HG03469 (cell line): Measurements from ENCODE around the gene FAM174B.

Source experiments
- ATAC-seq: cut with Tn5 transposase; IDR thresholded peaks from one replicate; pipeline ENCODE4 v1.9.1; 2021; ENCODE audit warnings: mild to moderate bottlenecking, moderate library complexity, moderate number of reproducible peaks; ENCODE audit not compliant: unreplicated experiment

The FAM174B gene

DNA sequence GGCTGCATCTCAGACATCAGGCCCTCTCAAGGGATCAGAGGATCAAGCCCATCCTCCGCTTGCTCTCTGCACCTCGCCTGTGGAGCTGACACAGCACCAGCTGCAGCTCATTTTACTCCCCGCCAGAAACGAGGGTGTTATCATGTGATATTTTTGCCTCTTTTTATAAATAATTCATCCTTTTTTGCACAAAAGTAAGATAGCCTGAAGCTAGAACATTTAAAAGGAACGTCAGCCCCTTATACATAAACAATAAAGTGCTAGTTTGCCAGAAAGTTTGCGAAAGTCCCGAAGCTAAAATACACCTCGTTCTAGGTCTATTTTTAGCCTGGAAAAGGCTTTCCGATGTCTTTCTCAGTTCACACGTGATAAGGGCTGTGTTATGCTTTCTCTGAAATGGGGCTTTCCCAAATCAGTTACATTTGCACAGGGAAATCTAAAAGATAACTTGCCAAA lies 9.6 kb upstream of the FAM174B start:
- ATAC-seq: no peak

DNA sequence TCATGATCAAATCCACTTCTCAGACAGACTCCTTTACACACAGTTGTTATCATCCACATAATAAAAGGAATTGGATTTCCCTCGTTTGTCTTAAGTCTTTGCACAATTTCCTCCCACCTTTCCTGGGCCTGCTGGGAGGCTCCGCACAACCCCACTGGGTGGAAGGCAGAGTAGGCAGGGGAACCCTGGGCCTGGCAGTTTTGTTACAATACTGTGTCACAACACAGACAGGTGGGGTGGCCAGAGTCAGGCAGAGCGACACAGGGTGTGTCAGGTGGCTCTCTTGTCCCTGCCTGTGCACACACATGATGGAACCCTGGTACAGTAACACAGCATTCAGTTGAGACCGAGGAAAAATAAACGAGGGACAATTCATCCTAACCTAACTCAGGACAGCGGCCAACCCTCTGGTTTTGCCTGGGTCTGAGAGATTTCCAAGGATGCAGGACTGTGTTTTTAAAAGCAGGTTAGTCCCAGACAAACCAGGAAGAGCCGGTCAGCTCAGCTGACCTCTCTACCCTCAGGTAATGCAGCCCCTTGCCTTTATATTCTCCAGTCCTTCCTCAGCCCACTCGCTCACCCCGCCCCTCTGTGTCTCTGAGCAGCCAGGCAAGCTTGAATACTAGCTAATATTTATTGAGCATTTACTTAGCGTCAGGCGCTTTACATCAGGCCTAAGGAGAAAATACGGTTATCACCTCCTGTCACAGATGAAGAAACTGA lies 8.8 kb upstream of the FAM174B start:
- ATAC-seq: no peak

DNA sequence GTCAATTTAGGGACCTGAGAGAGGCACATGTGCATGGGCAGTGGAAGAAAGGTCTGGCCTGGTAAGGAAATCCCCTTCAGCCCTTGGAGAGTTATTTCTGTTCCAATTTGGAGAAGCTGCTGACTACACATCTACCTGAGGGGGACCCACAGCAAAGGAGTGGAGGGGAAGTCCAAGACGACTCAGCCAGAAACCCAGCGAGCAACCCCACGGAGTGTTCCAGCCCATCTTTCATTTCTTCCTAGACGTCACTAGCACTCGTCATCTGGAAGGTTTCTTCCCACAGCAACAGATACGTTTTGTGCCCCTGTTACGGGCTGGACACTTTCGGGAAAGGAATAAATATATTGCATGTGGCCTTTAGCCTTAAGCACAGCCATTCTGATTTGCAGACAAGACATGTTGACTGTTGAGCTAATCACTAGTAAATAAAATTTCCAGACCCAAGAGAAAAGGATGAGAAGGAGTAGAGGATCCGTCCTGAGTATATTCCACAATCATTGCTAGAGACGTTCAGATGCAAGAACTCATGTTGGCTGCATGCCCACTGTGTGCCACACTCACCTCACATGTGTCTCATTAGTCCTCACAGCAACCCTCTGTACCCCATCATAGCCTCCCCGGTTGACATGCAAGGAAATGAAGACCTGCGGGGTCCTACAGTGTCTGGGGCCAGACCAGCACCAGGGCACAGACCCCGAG lies 7.8 kb upstream of the FAM174B start:
- ATAC-seq: no peak

DNA sequence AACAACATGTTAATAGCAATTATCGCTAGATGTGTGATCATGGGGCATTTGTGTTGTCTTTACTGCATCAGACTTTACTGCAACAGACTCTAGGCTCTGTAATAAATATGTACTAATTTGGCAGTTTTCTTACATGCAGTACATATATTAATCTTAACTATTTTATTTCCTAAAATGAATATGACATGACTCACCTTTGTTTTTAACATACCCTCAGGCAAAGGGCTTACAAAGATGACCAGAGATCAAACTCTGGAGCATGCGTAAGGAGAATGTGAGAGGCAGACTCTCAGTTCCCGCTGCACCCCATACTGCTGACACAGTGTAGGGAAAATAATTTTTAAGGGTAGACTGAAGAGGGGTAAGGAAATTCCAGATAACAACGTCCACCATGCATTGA lies 7.2 kb upstream of the FAM174B start:
- no peak for ATAC-seq

DNA sequence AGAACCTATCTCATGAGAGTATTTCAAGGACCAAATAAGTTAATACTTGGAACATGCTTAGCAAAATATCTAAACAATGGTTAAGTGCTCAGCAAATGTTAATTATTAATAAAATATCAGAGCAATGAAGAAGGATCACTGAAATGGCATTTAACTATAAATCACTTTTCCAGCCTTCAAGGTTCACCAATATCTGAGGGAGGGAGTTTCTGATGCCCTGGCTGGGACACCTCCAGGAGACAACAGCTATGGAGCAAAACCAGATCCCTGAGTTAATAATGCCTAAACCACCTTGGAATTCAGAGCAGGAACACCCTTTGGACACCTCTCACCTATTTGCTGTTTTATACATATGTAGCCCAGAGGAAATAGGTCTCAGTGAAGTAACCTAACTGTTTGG lies 6.4 kb upstream of the FAM174B start:
- no peak for ATAC-seq

DNA sequence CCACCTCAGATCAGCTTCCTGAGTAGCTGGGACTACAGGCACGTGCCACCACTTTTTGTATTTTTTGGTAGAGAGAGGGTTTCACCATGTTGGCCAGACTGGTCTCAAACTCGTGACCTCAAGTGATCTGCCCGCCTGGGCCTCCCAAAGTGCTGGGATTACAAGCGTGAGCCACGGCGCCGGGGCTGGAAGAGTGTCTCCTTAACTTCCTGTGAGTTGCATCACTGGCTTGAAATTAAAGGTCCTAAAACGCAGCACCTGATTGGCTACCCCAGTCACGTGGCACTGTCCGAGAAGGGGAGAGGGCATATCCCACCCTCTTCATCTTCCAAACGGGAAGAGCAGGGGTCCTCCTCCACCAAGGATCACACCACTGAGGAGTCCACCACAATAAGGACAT lies 5.5 kb upstream of the FAM174B start:
- no peak for ATAC-seq

DNA sequence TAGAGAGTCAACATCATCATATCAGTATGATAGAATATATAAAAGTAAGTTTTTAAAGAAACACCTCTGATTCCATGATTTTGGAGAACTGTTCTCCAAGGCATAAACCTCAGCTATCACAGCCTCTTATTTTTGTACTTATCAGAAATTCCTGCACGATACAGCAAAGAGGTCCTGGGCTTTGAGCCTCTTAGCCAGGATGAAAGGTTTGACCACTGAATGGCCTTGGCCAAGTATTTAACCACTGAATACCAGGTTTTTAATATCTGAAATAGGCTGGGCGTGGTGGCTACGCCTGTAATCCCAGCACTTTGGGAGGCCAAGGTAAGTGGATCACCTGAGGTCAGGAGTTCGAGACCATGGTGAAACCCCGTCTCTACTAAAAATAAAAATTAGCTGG lies 1.9 kb upstream of the FAM174B start:
- ATAC-seq: no peak

DNA sequence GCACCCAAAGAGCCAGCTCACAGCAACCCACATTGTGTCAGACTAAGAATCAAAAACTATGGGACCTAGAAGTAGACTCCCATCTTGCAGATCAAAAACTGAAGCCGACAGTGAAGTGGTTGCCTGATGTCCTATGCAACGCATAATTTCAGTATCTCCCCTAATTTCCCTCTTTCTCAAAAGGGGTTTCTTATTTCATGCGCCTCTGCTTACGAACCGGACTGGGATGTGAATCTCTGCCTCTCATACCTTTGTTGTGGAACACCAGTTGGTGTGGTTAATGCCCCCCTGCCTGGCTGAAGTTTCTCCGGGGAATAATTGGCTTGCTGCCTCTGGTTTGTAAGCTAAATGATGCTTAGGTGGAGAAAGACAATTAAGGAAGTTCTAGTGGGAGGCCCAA lies 514 bp upstream of the FAM174B start:
- no peak for ATAC-seq

DNA sequence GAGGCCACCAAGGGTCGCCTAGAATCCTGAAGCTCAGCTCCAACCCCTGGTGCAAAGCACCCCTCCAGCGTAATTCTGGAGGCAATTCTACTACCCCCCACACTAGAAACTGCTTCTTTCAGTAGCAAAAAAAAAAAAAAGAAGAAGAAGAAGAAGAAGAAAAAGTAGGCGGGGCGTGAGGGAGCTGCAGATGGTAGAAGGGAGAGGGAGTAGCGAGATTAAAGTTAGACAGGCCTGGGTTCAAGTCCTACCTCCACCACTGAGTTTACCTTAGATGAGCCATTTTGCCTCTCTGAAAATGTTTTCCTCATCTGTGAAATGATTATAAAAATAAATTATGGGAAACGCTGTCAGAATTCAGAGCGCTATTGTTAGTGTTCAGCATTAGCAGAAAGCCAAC lies 913 bp downstream of the FAM174B start:
- ATAC-seq: no peak

DNA sequence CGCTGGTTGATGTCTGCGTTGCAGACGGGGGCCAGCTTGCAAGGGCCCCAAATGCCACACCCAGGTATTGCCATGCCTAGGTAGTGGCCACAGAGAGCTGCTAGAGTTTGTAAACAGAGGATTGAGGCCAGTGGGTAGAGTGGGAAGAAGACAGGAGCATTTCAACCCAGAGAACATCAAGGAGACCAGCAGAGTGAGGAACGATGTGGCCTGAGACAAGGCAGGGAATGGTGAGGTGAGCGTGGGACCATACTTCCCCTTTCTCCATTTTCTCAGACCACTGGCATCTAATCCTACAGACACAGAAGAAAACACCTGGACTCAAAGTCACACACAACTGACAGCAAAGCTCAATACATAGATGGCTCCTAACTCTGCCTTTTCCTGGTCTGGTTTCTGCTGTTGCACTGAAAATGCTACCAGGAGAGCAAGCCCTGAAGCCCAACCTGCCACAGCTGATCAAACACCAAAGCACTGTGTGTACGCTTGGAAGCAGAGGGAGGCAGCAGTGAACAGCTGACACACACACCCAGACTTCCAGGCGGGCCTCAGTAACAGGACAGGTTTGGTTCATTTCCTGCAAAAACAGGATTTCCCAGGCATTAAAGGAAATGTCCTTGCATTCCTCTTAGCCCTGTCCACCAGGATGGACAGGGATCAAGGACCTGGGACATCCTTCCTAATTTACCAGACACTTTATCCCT lies 1.6 kb downstream of the FAM174B start:
- ATAC-seq: no peak

DNA sequence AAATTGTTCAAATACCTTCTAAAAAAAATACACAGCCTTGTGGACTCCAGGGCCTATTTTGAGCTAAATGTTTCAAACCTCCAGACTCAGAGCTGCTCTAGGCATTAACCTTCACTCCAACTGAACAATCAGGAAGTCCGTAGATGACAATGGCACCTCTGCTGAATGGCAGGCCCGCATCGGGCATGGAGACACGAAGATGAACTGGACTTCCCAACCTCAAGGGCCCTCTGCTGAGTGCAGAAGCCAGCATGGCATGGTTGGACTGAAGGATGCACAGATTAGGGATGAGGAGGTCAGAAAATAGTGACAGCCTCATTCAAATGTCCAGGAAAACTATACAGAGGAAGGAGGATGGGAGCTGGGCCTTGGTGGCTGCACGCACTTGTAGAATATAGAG lies 2.2 kb downstream of the FAM174B start:
- ATAC-seq: no peak

DNA sequence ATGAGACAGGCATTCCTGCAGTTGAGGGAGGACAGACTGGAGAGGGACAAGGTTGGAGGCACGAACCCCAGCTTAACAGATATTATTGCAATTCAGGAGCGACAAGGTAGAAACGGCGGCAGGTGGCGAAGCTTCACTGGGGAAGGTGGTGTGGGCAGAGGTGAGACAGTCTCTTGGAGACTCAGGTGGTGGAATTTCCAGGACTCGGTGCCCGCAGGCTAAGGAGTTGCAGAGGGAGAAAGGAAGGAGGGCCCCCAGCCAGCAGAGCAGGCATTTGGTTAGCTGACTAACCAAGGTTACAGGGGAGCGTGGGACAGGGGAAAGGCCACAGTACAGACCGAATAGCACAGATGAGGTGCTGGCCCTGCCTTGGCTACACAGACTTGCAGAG lies 3.0 kb downstream of the FAM174B start:
- no peak for ATAC-seq

DNA sequence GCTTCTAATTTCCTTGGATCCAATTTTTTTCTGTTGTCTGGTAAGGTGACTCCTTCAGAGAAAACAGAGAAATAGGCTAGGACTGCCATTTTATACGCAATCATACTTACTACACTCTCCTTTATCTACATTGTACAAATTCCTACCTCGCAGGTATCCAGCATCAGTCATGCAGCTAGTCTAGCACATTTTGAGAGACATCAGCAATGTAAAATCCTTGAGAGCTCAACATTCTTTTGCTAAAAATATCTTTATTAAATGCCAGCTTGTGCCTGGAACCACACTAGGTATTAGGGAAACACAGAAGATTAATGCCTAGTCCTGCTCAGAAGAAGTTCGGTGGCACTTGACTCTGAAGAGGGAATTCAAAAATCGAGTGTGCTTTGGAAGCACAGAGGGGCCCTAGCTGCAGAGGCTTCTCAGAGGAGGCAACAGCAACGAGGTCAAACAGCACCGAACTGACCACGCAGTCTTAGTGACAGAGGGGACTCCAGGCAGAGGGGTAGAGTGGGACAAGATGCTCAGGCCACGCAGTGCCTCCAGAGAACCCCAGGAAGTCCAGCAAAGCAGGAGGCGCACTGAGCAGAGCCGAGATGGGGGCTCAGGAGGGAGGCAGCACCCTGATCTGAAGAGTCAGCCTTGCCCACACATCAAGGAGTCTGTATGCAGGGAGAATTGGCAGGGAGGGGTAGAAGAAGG lies 3.5 kb downstream of the FAM174B start:
- ATAC-seq: no peak

DNA sequence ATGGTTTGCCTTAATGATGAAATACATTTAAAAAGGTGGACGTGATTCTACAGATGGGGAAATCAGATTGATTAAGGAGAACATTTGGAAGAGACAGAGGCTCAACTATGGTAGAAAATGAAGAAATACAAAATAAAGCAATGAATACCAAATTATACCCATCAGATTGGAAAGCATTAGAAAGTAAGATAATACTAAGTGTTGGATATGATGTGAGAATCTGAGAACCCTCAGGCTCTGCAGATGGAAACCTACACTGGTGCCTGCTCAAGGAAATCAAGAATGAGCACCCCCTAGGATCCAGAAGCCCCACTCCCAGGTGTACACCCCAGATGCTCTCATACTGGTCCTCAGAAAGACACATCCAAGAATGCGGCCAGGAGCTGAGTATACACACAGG lies 4.6 kb downstream of the FAM174B start:
- ATAC-seq: no peak

DNA sequence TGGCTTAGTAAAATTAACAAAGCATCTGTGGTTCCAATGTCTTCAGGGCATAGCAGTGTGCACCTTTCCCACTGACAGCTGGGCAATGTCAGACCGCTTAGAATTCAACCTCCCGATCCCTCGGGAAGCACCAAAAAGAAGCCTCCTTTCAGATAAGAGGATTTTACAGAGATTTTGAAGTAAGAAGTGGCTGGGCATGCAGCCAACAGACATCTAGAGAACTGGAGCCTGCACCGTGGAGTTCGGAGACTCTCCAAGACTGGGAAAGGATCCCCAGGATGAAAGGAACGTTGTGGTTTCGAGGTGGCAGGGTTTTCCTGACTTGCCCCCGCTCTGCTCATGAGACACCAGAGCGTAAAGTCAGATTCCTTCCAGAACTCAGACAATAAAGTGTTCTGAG lies 5.3 kb downstream of the FAM174B start:
- ATAC-seq: no peak

DNA sequence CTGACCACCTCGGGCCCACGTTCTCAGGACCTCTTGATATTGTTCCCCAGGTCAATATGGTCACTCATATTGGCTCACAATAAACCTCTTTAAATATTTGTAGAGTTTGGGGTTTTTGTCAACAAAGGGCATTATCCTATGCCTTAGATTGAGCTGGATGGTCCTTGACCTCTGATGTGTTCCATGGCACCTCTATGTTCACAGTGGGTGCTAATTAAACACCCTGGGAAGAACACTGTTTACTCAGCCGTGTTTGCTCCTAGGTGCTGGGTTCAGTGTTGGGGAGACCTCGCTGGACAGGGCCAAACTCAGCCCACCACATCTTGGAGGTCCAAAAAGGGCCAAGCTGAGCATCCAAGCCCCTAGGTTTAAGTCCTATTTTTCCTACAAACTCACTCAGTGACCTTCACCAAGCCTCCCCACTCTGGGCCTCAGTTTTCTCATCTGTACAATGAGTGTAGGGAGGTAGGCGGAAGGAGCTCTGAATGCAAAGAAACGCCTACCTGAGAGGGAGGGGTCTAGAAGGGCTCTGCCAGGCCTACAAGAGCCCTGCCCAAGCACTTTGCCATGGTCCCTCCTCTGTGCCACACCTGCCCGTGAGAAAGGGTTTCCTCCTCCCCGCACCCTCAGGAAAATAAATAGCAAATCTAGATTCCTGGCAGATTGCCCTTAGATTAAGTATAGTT lies 7.2 kb downstream of the FAM174B start:
- no peak for ATAC-seq

DNA sequence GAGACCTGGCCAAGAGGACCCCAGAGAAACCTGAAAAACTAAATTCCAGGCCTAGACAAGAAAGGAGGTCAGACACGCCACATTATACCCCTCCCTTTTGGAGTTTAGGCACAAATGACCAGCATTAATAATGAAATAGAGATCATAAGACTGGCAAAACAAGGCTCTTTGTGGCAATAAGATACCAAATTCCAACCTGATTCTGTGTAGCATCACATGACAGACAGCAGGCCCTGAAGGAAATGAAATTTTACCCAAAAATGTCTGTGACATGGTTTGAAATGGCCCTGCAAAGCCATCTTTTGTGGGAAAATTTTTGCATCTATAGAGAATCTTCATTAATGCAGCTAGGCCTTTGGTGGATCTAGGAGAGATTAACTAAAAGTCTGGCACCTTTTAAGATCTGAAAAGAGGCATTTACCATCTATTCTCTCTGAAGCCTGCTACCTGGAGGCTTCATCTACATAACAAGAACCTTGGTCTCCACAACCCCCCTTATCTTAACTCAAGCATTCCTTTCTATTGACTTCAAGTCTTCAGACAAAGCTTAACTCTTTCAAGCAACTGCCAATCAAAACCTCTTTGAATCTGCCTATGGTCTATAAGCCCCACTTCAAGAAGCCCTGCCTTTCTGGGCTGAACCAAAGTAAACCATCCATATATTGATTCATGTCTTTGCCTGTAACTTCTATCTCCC lies 8.0 kb downstream of the FAM174B start:
- no peak for ATAC-seq

DNA sequence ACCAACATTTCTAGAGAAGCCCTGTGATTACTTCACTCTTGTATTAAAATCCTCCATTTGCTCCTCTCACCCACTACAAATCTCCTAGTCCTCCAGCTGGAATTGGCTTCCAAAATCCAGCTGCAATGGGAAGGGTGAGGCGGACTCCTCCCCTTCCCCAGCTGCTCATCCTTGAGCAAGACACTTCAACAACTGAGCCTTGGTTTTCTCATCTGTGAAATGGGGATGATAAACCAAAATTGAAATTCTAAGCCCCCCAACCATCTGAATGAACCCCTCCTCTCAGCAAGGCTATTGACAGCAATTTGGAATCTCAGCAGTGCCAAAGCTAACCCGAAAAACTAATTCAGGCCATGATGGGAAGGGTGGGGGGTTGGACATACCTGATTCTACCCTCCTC lies 9.4 kb downstream of the FAM174B start:
- no peak for ATAC-seq

DNA sequence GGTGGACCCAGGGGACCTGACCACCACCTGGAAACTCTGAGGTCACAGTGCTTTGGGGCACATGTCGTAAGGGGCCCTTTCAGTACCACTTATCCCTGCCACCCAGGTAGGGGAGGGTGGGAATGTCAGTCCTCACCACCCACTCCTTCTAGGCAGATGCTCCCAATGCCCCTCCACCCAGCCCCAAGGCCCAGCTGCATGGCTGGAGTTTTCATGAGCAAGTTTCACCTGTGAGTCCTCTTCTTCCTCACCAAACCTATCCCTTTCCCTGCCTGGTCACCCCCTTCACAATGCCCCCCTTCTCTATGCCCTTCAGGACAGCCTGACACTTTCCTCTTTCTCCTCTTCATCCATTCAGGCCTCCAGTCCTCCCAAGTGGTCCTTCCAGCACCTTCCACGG lies 9.8 kb downstream of the FAM174B start:
- no peak for ATAC-seq

DNA sequence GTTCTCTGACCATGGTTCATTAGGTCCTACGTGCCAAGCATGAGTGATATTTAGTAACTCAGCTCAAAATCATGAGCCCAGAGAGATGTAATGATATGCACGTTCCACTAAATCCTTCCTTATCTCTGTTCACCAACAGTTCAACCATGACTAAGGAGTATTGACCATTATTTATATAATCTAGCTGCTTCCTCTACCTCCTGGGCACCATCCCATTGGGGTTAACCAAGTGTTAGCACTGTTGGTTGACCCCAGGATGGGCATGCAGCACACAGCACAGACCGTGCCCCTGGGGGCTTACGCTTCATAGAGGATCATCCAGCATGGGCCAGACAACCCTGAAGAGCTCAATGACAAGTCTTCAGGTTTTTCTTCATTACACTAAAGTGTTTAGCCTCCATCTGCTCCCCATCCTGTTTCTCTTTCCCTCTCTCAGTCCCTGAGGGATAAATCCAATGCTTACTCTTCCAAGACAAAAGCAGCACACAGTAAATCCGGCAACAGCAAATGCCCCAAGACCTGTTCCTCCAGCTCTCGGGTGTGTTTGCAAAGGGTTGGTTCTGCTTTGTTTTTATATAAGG lies 10.4 kb downstream of the FAM174B start:
- no peak for ATAC-seq
